ENCODE data around the gene NPIPB4.
"Not testable (repeated sequence)": the region's sequence is repeated elsewhere in the genome, so short reads cannot be mapped to it uniquely, and the experiment has no call there.

Gene NPIPB4

GRCh38 chr16:21820908-21821465, 36.6 kb downstream of the NPIPB4 start:
- Histone ChIP-seq H3K4me3 (ENCODE audit: low read length in 2 of 2) (peak overlapping the region; percentile 70 to 89), H3K27ac (ENCODE audit: low read depth in 2 of 2, low read length in 2 of 2) (peak overlapping the region in 1 of 2 donors; percentile 77), H3K9ac (ENCODE audit: low read depth in 1 of 2, low read length in 2 of 2) (peak overlapping the region; percentile 75 to 92)
- H3K4me1 ChIP-seq (ENCODE audit: control insufficient read depth in 2 of 2, insufficient read depth in 2 of 2, low read length in 2 of 2); H3K36me3 ChIP-seq (ENCODE audit: control insufficient read depth in 2 of 2, insufficient read depth in 2 of 2, low read length in 2 of 2); H3K27me3 ChIP-seq (ENCODE audit: control insufficient read depth in 2 of 2, insufficient read depth in 2 of 2, low read length in 2 of 2); H3K9me3 ChIP-seq (ENCODE audit: control insufficient read depth in 2 of 2, low read length in 2 of 2): not testable (repeated sequence)

- H3K27me3 ChIP-seq (ENCODE audit: control insufficient read depth in 2 of 2, insufficient read depth in 2 of 2, low read length in 2 of 2); H3K9me3 ChIP-seq (ENCODE audit: control insufficient read depth in 2 of 2, low read length in 2 of 2); H3K36me3 ChIP-seq (ENCODE audit: control insufficient read depth in 2 of 2, insufficient read depth in 2 of 2, low read length in 2 of 2); H3K4me1 ChIP-seq (ENCODE audit: control insufficient read depth in 2 of 2, insufficient read depth in 2 of 2, low read length in 2 of 2): not testable (repeated sequence)
- Histone ChIP-seq H3K4me3 (ENCODE audit: low read length in 2 of 2) (peak overlapping the region; percentile 70 to 89), H3K27ac (ENCODE audit: low read depth in 2 of 2, low read length in 2 of 2) (peak overlapping the region; percentile 77 to 82), H3K9ac (ENCODE audit: low read depth in 1 of 2, low read length in 2 of 2) (peak overlapping the region; percentile 75 to 92)
Measured at GRCh38 chr16:21820028-21820907, 37.3 kb downstream of the NPIPB4 start.

- not testable (repeated sequence) for H3K9me3 ChIP-seq (ENCODE audit: control insufficient read depth in 2 of 2, low read length in 2 of 2); H3K27me3 ChIP-seq (ENCODE audit: control insufficient read depth in 2 of 2, insufficient read depth in 2 of 2, low read length in 2 of 2); H3K4me1 ChIP-seq (ENCODE audit: control insufficient read depth in 2 of 2, insufficient read depth in 2 of 2, low read length in 2 of 2); H3K27ac ChIP-seq (ENCODE audit: low read depth in 2 of 2, low read length in 2 of 2); H3K36me3 ChIP-seq (ENCODE audit: control insufficient read depth in 2 of 2, insufficient read depth in 2 of 2, low read length in 2 of 2)
- peak overlapping the region; percentile 46 to 89 for H3K4me3 ChIP-seq (ENCODE audit: low read length in 2 of 2)
- peak overlapping the region in 1 of 2 donors; percentile 75 for H3K9ac ChIP-seq (ENCODE audit: low read depth in 1 of 2, low read length in 2 of 2)
Measured at GRCh38 chr16:21819617-21820016, 37.9 kb downstream of the NPIPB4 start.

- H3K4me1 ChIP-seq (ENCODE audit: control insufficient read depth in 2 of 2, insufficient read depth in 2 of 2, low read length in 2 of 2); H3K9ac ChIP-seq (ENCODE audit: low read depth in 1 of 2, low read length in 2 of 2); H3K4me3 ChIP-seq (ENCODE audit: low read length in 2 of 2); H3K27ac ChIP-seq (ENCODE audit: low read depth in 2 of 2, low read length in 2 of 2); H3K9me3 ChIP-seq (ENCODE audit: control insufficient read depth in 2 of 2, low read length in 2 of 2); H3K36me3 ChIP-seq (ENCODE audit: control insufficient read depth in 2 of 2, insufficient read depth in 2 of 2, low read length in 2 of 2); H3K27me3 ChIP-seq (ENCODE audit: control insufficient read depth in 2 of 2, insufficient read depth in 2 of 2, low read length in 2 of 2): not testable (repeated sequence)
Measured at GRCh38 chr16:21817012-21817411, 40.5 kb downstream of the NPIPB4 start.

GRCh38 chr16:21815694-21816093, 41.9 kb downstream of the NPIPB4 start:
- not testable (repeated sequence) for H3K9ac ChIP-seq (ENCODE audit: low read depth in 1 of 2, low read length in 2 of 2); H3K4me1 ChIP-seq (ENCODE audit: control insufficient read depth in 2 of 2, insufficient read depth in 2 of 2, low read length in 2 of 2); H3K36me3 ChIP-seq (ENCODE audit: control insufficient read depth in 2 of 2, insufficient read depth in 2 of 2, low read length in 2 of 2); H3K9me3 ChIP-seq (ENCODE audit: control insufficient read depth in 2 of 2, low read length in 2 of 2); H3K27me3 ChIP-seq (ENCODE audit: control insufficient read depth in 2 of 2, insufficient read depth in 2 of 2, low read length in 2 of 2); H3K27ac ChIP-seq (ENCODE audit: low read depth in 2 of 2, low read length in 2 of 2); H3K4me3 ChIP-seq (ENCODE audit: low read length in 2 of 2)

- H3K27ac ChIP-seq (ENCODE audit: low read depth in 2 of 2, low read length in 2 of 2); H3K36me3 ChIP-seq (ENCODE audit: control insufficient read depth in 2 of 2, insufficient read depth in 2 of 2, low read length in 2 of 2); H3K4me1 ChIP-seq (ENCODE audit: control insufficient read depth in 2 of 2, insufficient read depth in 2 of 2, low read length in 2 of 2); H3K9ac ChIP-seq (ENCODE audit: low read depth in 1 of 2, low read length in 2 of 2); H3K27me3 ChIP-seq (ENCODE audit: control insufficient read depth in 2 of 2, insufficient read depth in 2 of 2, low read length in 2 of 2); H3K4me3 ChIP-seq (ENCODE audit: low read length in 2 of 2); H3K9me3 ChIP-seq (ENCODE audit: control insufficient read depth in 2 of 2, low read length in 2 of 2): not testable (repeated sequence)
Measured at GRCh38 chr16:21802375-21802663, 55.2 kb downstream of the NPIPB4 start.

GRCh38 chr16:21801538-21802374, 55.8 kb downstream of the NPIPB4 start:
- H3K4me3 ChIP-seq (ENCODE audit: low read length in 2 of 2); H3K27me3 ChIP-seq (ENCODE audit: control insufficient read depth in 2 of 2, insufficient read depth in 2 of 2, low read length in 2 of 2); H3K27ac ChIP-seq (ENCODE audit: low read depth in 2 of 2, low read length in 2 of 2); H3K4me1 ChIP-seq (ENCODE audit: control insufficient read depth in 2 of 2, insufficient read depth in 2 of 2, low read length in 2 of 2); H3K9me3 ChIP-seq (ENCODE audit: control insufficient read depth in 2 of 2, low read length in 2 of 2); H3K36me3 ChIP-seq (ENCODE audit: control insufficient read depth in 2 of 2, insufficient read depth in 2 of 2, low read length in 2 of 2); H3K9ac ChIP-seq (ENCODE audit: low read depth in 1 of 2, low read length in 2 of 2): not testable (repeated sequence)

GRCh38 chr16:21798601-21799000, 59.0 kb downstream of the NPIPB4 start:
- H3K9me3 ChIP-seq (ENCODE audit: control insufficient read depth in 2 of 2, low read length in 2 of 2); H3K4me3 ChIP-seq (ENCODE audit: low read length in 2 of 2); H3K27me3 ChIP-seq (ENCODE audit: control insufficient read depth in 2 of 2, insufficient read depth in 2 of 2, low read length in 2 of 2); H3K36me3 ChIP-seq (ENCODE audit: control insufficient read depth in 2 of 2, insufficient read depth in 2 of 2, low read length in 2 of 2); H3K4me1 ChIP-seq (ENCODE audit: control insufficient read depth in 2 of 2, insufficient read depth in 2 of 2, low read length in 2 of 2); H3K9ac ChIP-seq (ENCODE audit: low read depth in 1 of 2, low read length in 2 of 2); H3K27ac ChIP-seq (ENCODE audit: low read depth in 2 of 2, low read length in 2 of 2): not testable (repeated sequence)

- H3K9me3 ChIP-seq (ENCODE audit: control insufficient read depth in 2 of 2, low read length in 2 of 2); H3K27ac ChIP-seq (ENCODE audit: low read depth in 2 of 2, low read length in 2 of 2); H3K4me3 ChIP-seq (ENCODE audit: low read length in 2 of 2); H3K27me3 ChIP-seq (ENCODE audit: control insufficient read depth in 2 of 2, insufficient read depth in 2 of 2, low read length in 2 of 2); H3K4me1 ChIP-seq (ENCODE audit: control insufficient read depth in 2 of 2, insufficient read depth in 2 of 2, low read length in 2 of 2); H3K36me3 ChIP-seq (ENCODE audit: control insufficient read depth in 2 of 2, insufficient read depth in 2 of 2, low read length in 2 of 2); H3K9ac ChIP-seq (ENCODE audit: low read depth in 1 of 2, low read length in 2 of 2): not testable (repeated sequence)
Measured at GRCh38 chr16:21793310-21793709, 64.2 kb downstream of the NPIPB4 start.

- not testable (repeated sequence) for H3K27me3 ChIP-seq (ENCODE audit: control insufficient read depth in 2 of 2, insufficient read depth in 2 of 2, low read length in 2 of 2); H3K9ac ChIP-seq (ENCODE audit: low read depth in 1 of 2, low read length in 2 of 2); H3K9me3 ChIP-seq (ENCODE audit: control insufficient read depth in 2 of 2, low read length in 2 of 2); H3K4me3 ChIP-seq (ENCODE audit: low read length in 2 of 2); H3K4me1 ChIP-seq (ENCODE audit: control insufficient read depth in 2 of 2, insufficient read depth in 2 of 2, low read length in 2 of 2); H3K27ac ChIP-seq (ENCODE audit: low read depth in 2 of 2, low read length in 2 of 2); H3K36me3 ChIP-seq (ENCODE audit: control insufficient read depth in 2 of 2, insufficient read depth in 2 of 2, low read length in 2 of 2)
Measured at GRCh38 chr16:21790506-21790905, 67.0 kb downstream of the NPIPB4 start.

Measured in mucosa of rectum (tissue), 2 donors.